Smooth muscle cell (in vitro differentiated cells): ENCODE data around the gene ASB7. TPM values are rescaled to one million over a fixed set of nuclear protein-coding genes. Genes with fewer than 3 reads are reported as not detected.
"Not testable (repeated sequence)": the region's sequence is repeated elsewhere in the genome, so short reads cannot be mapped to it uniquely, and the experiment has no call there.

Source experiments
- DNase-seq: peaks from one replicate; lab custom pipeline; 2025; ENCODE audit not compliant: unreplicated experiment; lab: John Stamatoyannopoulos, UW
- H2AFZ ChIP-seq: fragments of 200-600 bp; sonication (generic); 2 replicates; pipeline ENCODE4 v1.6.0; 2016; ENCODE audit warnings: antibody characterized with exemption, low read depth, mild to moderate bottlenecking
- H3F3A ChIP-seq: fragments of 200-600 bp; sonication (generic); 2 replicates; pipeline ENCODE4 v1.6.0; 2017; ENCODE audit warnings: antibody characterized with exemption, low read depth
- H3K27ac ChIP-seq: fragments of 200-600 bp; sonication (generic); 2 replicates; pipeline ENCODE4 v1.5.1; 2016; ENCODE audit warnings: low read depth, mild to moderate bottlenecking
- H3K27me3 ChIP-seq: fragments of 200-600 bp; sonication (generic); 2 replicates; pipeline ENCODE4 v1.6.1; 2016; ENCODE audit warnings: low read depth, mild to moderate bottlenecking
- H3K36me3 ChIP-seq: fragments of 200-600 bp; sonication (generic); 2 replicates; pipeline ENCODE4 v1.5.1; 2016; ENCODE audit warnings: low read depth
- H3K4me1 ChIP-seq: fragments of 200-600 bp; sonication (generic); 2 replicates; pipeline ENCODE4 v1.5.1; 2016; ENCODE audit warnings: low read depth
- H3K4me2 ChIP-seq: fragments of 200-600 bp; sonication (generic); 2 replicates; pipeline ENCODE4 v1.6.0; 2016; ENCODE audit warnings: mild to moderate bottlenecking
- H3K4me3 ChIP-seq: fragments of 200-600 bp; sonication (generic); 2 replicates; pipeline ENCODE4 v1.5.1; 2016; ENCODE audit warnings: mild to moderate bottlenecking
- H3K79me2 ChIP-seq: fragments of 200-600 bp; sonication (generic); 2 replicates; pipeline ENCODE4 v1.6.0; 2016; ENCODE audit warnings: low read depth, mild to moderate bottlenecking
- H3K9ac ChIP-seq: fragments of 200-600 bp; sonication (generic); 2 replicates; pipeline ENCODE4 v1.6.0; 2016; ENCODE audit warnings: low read depth
- H3K9me3 ChIP-seq: fragments of 200-600 bp; sonication (generic); replicated peaks from 2 replicates; pipeline ENCODE4 v1.5.1; 2016; ENCODE audit warnings: low read depth
- H4K20me1 ChIP-seq: fragments of 200-600 bp; sonication (generic); 2 replicates; pipeline ENCODE4 v1.6.0; 2016; ENCODE audit warnings: low read depth
- WGBS: methylation state at CpG from one replicate; pipeline ENCODE4 v1.1.7; 2016; ENCODE audit warnings: low lambda C conversion rate; 5-methylcytosine and 5-hydroxymethylcytosine counted together
- polyA plus RNA-seq: library from polyadenylated mRNA; unstranded; fragments of >200 nt; fragmentation: Nextera tagmentation; extraction: Ambion mirVana; gene quantifications from 2 replicates; pipeline ENCODE4 v1.2.1, GENCODE V29; 2016
- total RNA-seq: library from RNA; depleted of rRNA; stranded (reverse); fragments of >200 nt; gene quantifications from 2 replicates; pipeline ENCODE4 v1.2.3, GENCODE V29; 2014
- TF ChIP-seq, protein P1 (sequence below): fragments of 200-600 bp; sonication (generic); IDR thresholded peaks from 2 replicates; pipeline ENCODE4 v1.5.1; 2017; ENCODE audit warnings: borderline replicate concordance, mild to moderate bottlenecking, antibody characterized with exemption; ENCODE audit not compliant: insufficient read depth, poor library complexity, severe bottlenecking

ASB7 gene
- total and polyA plus RNA-seq, 2 experiments from 2014 or later, result 6.2 to 9.5 TPM

GRCh38 chr15:100672959-100673358 lies 70.6 kb downstream of the ASB7 start:
- Histone ChIP-seq H3K9ac (no peak overlapping the region), H3K36me3 (no peaks in the 10 kb centered on the region), H3K4me3 (no peak overlapping the region), H3K4me2 (no peak overlapping the region), H3F3A (peaks cover 3% of the 10 kb centered on the region), H3K79me2 (no peaks in the 10 kb centered on the region), H3K9me3 (no peaks in the 10 kb centered on the region), H2AFZ (no peak overlapping the region), H3K4me1 (peaks cover 5% of the 10 kb centered on the region), H3K27ac (no peak overlapping the region), H4K20me1 (no peaks in the 10 kb centered on the region), H3K27me3 (no peaks in the 10 kb centered on the region)
- 44% methylated on average over 5 of the region's 5 CpGs for WGBS
- TF ChIP-seq, protein P1, sequence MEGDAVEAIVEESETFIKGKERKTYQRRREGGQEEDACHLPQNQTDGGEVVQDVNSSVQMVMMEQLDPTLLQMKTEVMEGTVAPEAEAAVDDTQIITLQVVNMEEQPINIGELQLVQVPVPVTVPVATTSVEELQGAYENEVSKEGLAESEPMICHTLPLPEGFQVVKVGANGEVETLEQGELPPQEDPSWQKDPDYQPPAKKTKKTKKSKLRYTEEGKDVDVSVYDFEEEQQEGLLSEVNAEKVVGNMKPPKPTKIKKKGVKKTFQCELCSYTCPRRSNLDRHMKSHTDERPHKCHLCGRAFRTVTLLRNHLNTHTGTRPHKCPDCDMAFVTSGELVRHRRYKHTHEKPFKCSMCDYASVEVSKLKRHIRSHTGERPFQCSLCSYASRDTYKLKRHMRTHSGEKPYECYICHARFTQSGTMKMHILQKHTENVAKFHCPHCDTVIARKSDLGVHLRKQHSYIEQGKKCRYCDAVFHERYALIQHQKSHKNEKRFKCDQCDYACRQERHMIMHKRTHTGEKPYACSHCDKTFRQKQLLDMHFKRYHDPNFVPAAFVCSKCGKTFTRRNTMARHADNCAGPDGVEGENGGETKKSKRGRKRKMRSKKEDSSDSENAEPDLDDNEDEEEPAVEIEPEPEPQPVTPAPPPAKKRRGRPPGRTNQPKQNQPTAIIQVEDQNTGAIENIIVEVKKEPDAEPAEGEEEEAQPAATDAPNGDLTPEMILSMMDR, result no peak
- DNase-seq, result no peak

DNA sequence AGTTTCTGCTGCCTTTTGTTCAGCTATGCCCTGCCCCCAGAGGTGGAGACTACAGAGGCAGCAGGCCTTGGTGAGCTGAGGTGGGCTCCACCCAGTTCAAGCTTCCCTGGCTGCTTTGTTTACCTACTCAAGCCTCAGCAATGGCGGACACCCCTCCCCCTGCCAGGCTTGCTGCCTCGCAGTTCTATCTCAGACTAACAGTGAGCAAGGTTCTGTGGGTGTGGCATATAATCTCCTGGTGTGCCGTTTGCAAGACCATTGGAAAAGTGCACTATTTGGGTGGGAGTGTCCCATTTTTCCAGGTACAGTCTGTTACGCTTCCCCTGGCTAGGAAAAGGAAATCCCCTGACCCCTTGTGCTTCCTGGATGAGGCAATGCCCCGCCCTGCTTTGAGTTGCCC lies 76.8 kb downstream of the ASB7 start:
- not testable (repeated sequence) for H3K27ac ChIP-seq, H4K20me1 ChIP-seq, H3K4me1 ChIP-seq, H2AFZ ChIP-seq, H3K9ac ChIP-seq, H3F3A ChIP-seq, H3K4me3 ChIP-seq, H3K4me2 ChIP-seq, H3K79me2 ChIP-seq, H3K27me3 ChIP-seq, H3K9me3 ChIP-seq, DNase-seq, H3K36me3 ChIP-seq
- WGBS, result 95% methylated on average over 5 of the region's 5 CpGs

DNA sequence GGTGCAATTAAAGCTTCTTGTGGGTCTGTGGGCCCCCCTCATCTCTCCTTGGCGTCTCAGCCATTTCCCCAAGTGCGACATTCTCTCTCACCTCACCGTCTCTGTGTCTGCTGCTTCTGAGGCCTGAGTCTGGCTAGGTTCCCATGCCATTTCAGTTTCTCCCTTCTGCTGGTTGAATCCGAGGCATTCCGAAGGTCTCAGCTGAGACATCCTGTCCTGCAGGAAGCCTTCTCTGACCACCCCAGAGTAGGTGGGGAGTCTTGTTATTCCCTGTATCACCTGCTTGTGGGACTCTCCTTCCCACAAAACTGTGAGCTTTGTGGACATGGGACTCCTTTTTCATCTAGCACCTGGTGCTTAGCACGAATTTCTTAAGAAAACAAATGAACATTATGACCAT lies 78.3 kb downstream of the ASB7 start:
- no peaks in the 10 kb centered on the region for H3K9me3 ChIP-seq
- WGBS, result 79% methylated on average over 6 of the region's 6 CpGs
- no peaks in the 10 kb centered on the region for H3K4me1 ChIP-seq
- no peaks in the 10 kb centered on the region for H3K27me3 ChIP-seq
- H3K4me2 ChIP-seq, result no peak overlapping the region
- no peaks in the 10 kb centered on the region for H4K20me1 ChIP-seq
- H3K79me2 ChIP-seq, result no peaks in the 10 kb centered on the region
- no peaks in the 10 kb centered on the region for H3K36me3 ChIP-seq
- no peak for DNase-seq
- no peaks in the 10 kb centered on the region for H3F3A ChIP-seq
- no peak overlapping the region for H3K27ac ChIP-seq
- H2AFZ ChIP-seq, result no peak overlapping the region
- no peak overlapping the region for H3K4me3 ChIP-seq
- TF ChIP-seq, protein P1, result no peak
- no peak overlapping the region for H3K9ac ChIP-seq

- H4K20me1 ChIP-seq, result no peaks in the 10 kb centered on the region
- no peak for DNase-seq
- H3K4me3 ChIP-seq, result no peak overlapping the region
- no peak overlapping the region for H3K9ac ChIP-seq
- H3K79me2 ChIP-seq, result no peaks in the 10 kb centered on the region
- H3F3A ChIP-seq, result no peaks in the 10 kb centered on the region
- no peaks in the 10 kb centered on the region for H3K27me3 ChIP-seq
- TF ChIP-seq, protein P1, result no peak
- no peak overlapping the region for H3K4me2 ChIP-seq
- WGBS, result 75% methylated on average over 3 of the region's 3 CpGs
- H3K36me3 ChIP-seq, result no peaks in the 10 kb centered on the region
- H3K9me3 ChIP-seq, result no peaks in the 10 kb centered on the region
- no peak overlapping the region for H2AFZ ChIP-seq
- no peak overlapping the region for H3K27ac ChIP-seq
- H3K4me1 ChIP-seq, result no peaks in the 10 kb centered on the region
These were observed 79.0 kb downstream of the ASB7 start for GRCh38 chr15:100681335-100681746.
